LoVo (cell line): ENCODE results near the gene RXYLT1.
"Not testable (repeated sequence)": the region's sequence is repeated elsewhere in the genome, so short reads cannot be mapped to it uniquely, and the experiment has no call there.

Experiments
- DNase-seq: peaks from one replicate; pipeline ENCODE4 v3.0.0-alpha.2; 2016; ENCODE audit warnings: low spot score

Gene RXYLT1

DNA sequence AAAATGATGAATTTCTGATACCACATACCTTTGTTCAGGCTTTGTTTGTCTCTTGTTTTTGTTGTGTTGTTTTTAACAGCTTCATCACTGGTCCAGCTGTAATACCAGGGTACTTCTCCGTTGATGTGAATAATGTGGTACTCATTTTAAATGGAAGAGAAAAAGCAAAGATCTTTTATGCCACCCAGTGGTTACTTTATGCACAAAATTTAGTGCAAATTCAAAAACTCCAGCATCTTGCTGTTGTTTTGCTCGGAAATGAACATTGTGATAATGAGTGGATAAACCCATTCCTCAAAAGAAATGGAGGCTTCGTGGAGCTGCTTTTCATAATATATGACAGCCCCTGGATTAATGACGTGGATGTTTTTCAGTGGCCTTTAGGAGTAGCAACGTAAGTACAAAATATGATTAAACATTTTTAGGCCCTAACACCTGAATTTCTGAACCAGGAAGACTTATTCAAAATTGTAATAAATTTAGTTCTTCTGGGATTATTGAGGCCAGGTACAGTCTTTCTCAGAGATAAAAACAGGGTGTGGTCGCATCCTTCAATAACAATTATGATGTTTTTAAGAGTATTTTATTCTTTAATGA is 22.4 kb downstream of the RXYLT1 start:
- DNase-seq, result peak; percentile 34

DNA sequence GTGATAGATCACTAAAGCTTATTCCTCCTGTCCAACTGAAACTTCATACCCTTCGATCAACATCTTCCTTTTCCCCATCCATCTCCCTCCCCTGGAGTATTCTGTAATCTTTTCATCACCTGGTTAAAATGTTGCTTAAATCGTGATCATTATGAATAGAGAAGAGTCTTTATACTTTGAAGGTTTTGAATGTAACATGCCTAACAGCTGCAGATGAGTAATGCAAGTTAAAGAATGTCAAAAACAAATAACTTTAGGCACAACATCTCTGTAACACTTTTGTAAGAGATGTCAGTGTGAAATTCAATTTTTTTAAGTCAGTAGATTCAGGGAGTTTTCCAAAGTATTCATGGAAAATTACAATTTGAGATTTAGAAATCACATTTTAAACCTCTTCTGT is 25.0 kb downstream of the RXYLT1 start:
- no peak for DNase-seq

- peak; percentile 16 for DNase-seq
Measured at GRCh38 chr12:63805704-63806672, 26.3 kb downstream of the RXYLT1 start.

DNA sequence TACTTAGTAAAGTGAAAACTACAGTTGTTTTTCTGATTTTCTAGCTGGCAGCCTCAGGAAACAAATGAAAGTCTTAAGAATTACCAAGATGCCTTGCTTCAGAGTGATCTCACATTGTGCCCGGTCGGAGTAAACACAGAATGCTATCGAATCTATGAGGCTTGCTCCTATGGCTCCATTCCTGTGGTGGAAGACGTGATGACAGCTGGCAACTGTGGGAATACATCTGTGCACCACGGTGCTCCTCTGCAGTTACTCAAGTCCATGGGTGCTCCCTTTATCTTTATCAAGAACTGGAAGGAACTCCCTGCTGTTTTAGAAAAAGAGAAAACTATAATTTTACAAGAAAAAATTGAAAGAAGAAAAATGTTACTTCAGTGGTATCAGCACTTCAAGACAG is 28.9 kb downstream of the RXYLT1 start:
- DNase-seq, result no peak

GRCh38 chr12:63809566-63809965 is 29.9 kb downstream of the RXYLT1 start:
- DNase-seq, result no peak

DNA sequence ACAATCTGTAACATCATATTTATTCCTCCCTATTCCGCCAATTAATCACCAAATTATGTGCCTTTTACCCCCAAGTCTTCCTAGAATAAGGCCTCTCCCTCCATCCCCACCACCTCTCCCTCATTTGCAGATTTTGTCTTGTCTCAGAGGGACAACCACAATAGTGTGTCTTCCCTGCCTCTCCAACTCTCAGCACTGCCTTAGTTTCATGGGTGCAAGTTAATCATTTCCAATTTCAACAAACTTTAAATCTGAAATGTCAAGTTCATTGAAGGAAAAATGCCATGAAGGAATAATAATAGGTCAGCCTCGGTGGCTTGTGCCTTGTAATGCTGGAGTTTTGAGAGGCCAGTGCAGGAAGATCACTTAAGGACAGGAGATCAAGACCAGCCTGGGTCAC is 31.6 kb downstream of the RXYLT1 start:
- DNase-seq, result no peak

DNA sequence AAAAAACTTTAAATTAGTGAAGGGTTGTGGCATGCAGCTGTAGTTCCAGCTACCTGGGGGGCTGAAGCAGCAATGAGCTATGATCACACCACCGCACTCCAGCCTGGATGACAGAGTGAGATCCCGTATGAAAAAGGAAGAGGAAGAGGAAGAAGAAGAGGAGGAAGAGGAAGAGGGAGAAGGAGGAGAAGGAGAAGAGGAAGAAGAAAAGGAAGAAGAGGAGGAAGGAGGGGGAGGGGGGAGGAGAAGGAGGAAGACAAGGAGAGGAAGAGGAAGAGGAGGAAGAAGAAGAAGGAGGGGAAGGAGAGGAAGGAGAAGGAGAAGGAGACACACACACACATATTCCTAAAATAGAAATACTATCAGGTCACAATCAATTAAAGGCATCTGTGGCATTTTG is 32.0 kb downstream of the RXYLT1 start:
- no peak for DNase-seq

DNA sequence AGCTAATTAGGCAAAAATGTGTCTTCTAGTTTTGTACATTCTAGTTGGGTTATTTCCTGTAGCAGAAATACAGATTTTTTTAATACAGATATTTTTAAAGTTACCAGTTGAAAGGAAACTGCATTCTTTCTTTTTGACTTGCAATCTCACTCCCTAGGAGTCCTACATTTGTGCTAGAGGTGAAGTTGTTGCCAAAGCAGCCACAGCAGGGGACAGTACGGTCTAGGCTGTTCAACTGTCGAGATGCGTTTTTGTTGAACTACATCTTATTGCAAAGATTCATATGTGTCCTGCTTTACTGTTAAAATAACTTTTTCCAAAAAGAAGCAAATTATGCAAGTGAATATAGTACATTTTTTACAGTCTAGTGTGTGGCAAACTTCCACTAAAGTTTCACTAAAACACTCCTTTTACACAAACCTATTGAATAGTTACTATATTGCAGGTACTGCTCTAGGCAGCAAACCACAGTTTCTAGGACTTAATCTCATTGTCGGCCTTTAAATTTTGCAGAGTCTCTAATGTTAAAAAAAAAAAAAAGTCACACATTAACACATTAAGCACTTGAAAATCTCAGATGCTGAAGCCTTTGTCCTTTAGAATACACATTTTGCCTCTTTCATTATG is 34.5 kb downstream of the RXYLT1 start:
- no peak for DNase-seq

DNA sequence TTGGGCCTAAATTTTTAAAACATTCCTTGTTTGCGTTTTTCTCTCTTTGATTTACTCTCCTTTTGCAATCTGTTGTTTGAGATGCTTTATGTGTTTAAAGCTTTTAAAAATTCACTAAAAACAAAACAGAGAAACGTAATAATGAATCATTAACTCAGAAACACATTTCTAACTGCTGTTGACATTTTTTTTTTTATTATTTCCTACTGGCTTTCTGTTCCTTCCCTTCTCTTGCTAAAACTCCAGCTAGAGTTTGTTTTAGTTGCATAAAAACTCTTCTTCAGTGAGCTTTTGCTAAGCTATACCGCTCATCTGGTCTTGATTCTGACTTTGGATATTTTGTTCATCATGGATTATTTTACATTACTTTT is 35.8 kb downstream of the RXYLT1 start:
- DNase-seq, result no peak

- DNase-seq, result no peak
Measured at GRCh38 chr12:63816031-63816430, 36.3 kb downstream of the RXYLT1 start.

- no peak for DNase-seq
Measured at GRCh38 chr12:63820427-63820826, 40.7 kb downstream of the RXYLT1 start.

DNA sequence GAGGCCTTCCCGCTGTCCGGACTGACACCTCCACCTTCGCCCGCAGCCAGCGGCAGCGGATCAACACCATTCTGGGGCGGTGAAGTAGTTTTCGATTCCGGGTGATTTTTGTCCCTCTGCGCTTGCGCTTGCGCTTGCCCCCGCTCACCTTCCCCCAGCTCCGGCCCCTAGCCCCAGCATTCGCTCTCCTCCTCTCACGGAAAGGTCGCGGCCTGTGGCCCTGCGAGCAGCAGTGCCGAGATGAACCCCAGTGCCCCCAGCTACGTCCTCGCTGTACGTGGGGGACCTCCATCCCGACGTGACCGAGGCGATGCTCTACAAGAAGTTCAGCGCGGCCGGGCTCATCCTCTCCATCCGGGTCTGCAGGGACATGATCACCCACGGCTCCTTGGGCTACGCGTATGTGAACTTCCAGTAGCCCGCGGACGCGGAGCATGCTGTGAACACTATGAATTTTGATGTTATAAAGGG is 42.1 kb downstream of the RXYLT1 start:
- DNase-seq, result no peak

DNA sequence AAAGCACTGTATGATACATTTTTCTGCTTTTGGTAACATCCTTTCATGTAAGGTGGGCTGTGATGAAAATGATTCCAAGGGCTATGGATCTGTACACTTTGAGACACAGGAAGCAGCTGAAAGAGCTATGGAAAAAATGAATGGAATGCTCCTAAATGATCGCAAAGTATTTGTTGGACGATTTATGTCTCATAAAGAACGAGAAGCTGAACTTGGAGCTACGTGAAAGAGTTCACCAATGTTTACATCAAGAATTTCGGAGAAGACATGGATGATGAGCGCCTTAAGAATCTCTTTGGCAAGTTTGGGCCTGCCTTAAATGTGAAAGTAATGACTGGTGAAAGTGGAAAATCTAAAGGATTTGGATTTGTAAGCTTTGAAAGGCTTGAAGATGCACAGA is 42.6 kb downstream of the RXYLT1 start:
- DNase-seq, result no peak

DNA sequence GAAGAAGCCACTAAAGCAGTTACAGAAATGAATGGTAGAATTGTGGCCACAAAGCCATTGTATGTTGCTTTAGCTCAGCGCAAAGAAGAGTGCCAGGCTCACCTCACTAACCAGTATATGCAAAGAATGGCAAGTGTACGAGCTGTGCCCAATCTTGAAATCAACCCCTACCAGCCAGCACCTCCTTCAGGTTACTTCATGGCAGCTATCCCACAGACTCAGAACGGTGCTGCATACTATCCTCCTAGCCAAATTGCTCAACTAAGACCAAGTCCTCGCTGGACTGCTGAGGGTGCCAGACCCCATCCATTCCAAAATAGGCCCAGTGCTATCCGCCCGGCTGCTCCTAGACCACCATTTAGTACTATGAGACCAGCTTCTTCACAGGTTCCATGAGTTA is 43.3 kb downstream of the RXYLT1 start:
- DNase-seq, result no peak

DNA sequence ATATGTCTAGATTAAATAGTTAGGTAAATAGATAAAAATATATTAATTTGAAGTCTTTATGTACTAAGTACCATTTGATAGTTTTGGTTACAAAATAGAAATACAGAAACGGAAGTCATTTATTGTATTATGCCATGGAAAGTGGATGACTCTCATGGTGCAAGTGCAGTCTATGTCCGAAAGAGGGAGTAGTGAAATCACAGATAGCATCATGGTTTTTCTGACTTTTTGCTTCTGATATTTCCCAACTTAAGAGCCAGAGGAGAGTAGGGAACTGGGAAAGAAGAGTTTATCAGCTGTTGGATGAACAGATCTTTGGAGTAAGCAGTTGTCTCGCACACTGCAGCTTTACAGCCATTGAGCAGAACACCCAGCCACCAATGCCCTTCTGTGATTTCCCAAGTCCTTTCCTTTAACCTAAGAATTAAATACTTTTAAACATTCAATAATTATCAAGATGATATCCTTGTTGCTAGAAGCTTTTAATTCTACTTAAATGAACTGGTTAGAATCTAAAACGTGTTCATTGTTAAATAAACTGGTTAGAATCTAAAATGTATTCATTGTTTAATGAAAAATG is 46.4 kb downstream of the RXYLT1 start:
- peak; percentile 61 for DNase-seq

- DNase-seq, result no peak
Measured at GRCh38 chr12:63828867-63829266, 49.2 kb downstream of the RXYLT1 start.

DNA sequence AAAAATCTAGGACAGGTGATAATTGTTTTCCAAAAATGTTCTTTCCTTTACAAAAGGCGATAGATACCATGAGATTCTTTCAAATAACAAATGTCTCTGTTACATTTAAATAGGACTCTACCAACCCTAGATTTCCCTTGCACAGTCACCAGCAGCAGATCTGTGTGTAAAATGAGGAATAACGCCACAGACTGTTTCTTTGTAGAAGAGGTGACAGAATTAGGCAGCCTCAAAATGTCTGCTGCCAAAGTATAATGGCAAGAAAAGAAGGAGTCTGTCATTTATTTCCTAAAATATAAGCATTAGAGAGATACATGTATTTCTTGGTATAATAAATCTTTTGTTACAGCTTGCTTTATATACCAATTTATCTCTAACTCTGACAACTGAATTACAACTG is 56.3 kb downstream of the RXYLT1 start:
- DNase-seq, result no peak

GRCh38 chr12:63836936-63837335 is 57.2 kb downstream of the RXYLT1 start:
- DNase-seq, result no peak

GRCh38 chr12:63838411-63838810 is 58.7 kb downstream of the RXYLT1 start:
- no peak for DNase-seq

DNA sequence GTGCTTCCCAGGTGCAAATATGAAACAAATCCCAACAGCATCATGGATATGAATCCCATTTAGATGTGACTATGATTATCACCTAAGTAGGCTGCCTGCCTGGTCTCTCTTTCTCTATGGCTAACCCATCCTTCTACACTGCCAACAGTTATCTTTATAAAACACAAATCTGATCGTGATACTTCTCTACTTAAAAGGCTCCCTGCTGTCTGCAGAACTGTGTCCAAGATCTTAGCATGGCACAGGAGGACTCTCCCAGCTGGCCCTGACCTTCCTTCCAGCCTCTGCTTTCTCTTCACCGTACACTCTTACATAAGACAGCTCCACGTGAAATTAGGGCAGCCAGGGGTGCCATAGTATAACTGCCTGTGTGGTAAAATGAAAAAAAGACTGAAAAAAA is 61.3 kb downstream of the RXYLT1 start:
- DNase-seq, result no peak

DNA sequence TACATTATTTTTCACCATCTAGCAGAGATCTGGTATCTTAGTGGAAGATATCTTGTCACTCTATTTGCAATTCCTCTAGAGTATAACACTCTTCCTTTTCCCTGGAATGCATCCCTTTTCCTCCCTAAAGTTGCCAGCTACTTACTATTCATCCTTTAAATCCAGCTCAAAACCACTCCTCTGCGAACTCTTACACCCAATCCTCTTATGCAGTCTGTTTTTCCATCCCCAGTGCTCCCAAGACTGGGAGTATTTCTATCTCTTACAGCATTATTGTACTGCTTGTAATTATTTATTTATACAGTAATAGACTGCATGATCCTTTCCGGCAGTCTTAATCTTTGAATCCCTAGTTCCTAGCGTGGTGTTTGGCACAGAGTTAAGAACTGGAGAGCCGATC is 61.9 kb downstream of the RXYLT1 start:
- no peak for DNase-seq

DNA sequence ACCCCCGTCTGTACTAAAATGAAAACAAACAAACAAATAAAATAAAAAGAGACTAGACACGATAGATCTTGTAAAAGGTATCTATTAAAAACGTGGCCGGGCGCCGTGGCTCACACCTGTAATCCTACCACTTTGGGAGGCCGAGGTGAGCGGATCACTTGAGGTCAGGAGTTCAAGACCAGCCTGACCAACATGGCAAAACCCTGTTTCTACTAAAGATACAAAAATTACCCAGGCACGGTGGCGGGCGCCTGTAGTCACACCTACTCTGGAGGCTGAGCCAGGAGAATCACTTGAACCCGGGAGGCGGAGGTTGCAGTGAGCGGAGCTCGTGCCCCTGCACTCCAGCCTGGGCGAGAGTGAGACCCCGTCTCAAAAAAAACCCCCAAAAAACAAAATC is 63.0 kb downstream of the RXYLT1 start:
- not testable (repeated sequence) for DNase-seq

GRCh38 chr12:63843254-63843720 is 63.6 kb downstream of the RXYLT1 start:
- no peak for DNase-seq
